K562 (cell line): ENCODE measurements around the gene PPP4R3B. TPM values are rescaled to one million over a fixed set of nuclear protein-coding genes. Genes with fewer than 3 reads are reported as not detected.

Experiments
- EGR1 ChIP-seq: fragments of 450-650 bp; conservative IDR thresholded peaks from 2 replicates; pipeline ENCODE4 v1.6.1; 2017; ENCODE audit warnings: mild to moderate bottlenecking
- GTF2E2 ChIP-seq: fragments of 200-800 bp; sonication (Bioruptor generic); IDR thresholded peaks from 2 replicates; pipeline ENCODE4 v1.6.1; 2016; ENCODE audit warnings: missing genetic modification characterization, missing compliant biosample characterization
- HCFC1 ChIP-seq: IDR thresholded peaks from 2 replicates; pipeline ENCODE4 v1.6.1; 2012; ENCODE audit warnings: low read depth, low read length, improper control_type of control experiment
- KDM5B ChIP-seq: fragments of 200-600 bp; sonication (generic); IDR thresholded peaks from 2 replicates; pipeline ENCODE4 v1.6.1; 2012; ENCODE audit warnings: low read depth, mild to moderate bottlenecking, moderate library complexity, low read length, control low read depth, inconsistent platforms; ENCODE audit not compliant: insufficient replicate concordance
- MAFG ChIP-seq: fragments of 450-650 bp; conservative IDR thresholded peaks from 2 replicates; pipeline ENCODE4 v1.6.1; 2016; ENCODE audit warnings: missing genetic modification characterization, missing compliant biosample characterization
- MYBL2 ChIP-seq, 2 experiments: fragments of 450-650 bp in 1 of 2; sonication (generic) in 1 of 2; formaldehyde crosslinking in 1 of 2; IDR thresholded peaks; 2 replicates each; pipeline versions ENCODE4 v1.6.1 to v1.8.1; 2017 to 2022; ENCODE audit warnings: borderline replicate concordance in 1 of 2, inconsistent platforms in 1 of 2, low read depth in 1 of 2, mild to moderate bottlenecking in 1 of 2, missing genetic modification reagents in 1 of 2, moderate library complexity in 1 of 2
- POLR2B ChIP-seq: fragments of 450-650 bp; IDR thresholded peaks from 2 replicates; pipeline ENCODE4 v1.6.1; 2018; ENCODE audit warnings: low read depth; ENCODE audit not compliant: partially characterized antibody
- SAP30 ChIP-seq: fragments of 200-600 bp; sonication (generic); IDR thresholded peaks from 2 replicates; pipeline ENCODE4 v1.6.1; 2012; ENCODE audit warnings: borderline replicate concordance, low read depth, mild to moderate bottlenecking, moderate library complexity, low read length, control low read depth, inconsistent platforms; ENCODE audit not compliant: insufficient read depth, poor library complexity, severe bottlenecking
- SRSF1 ChIP-seq: fragments of 200-400 bp; formaldehyde crosslinking; IDR thresholded peaks from 2 replicates; pipeline ENCODE4 v1.6.1; 2017; ENCODE audit warnings: mild to moderate bottlenecking, low read depth, low read length, moderate library complexity
- TARDBP ChIP-seq: fragments of 450-650 bp; IDR thresholded peaks from 2 replicates; pipeline ENCODE4 v1.6.1; 2016
- TFAM ChIP-seq: fragments of 250-450 bp; sonication (Bioruptor Pico); conservative IDR thresholded peaks from 2 replicates; pipeline ENCODE4 v1.5.0; 2021; ENCODE audit warnings: mild to moderate bottlenecking, moderate library complexity
- ZBTB7A ChIP-seq: IDR thresholded peaks from 2 replicates; pipeline ENCODE4 v1.6.1; 2011; ENCODE audit warnings: low read depth, mild to moderate bottlenecking, low read length, moderate library complexity, borderline replicate concordance; ENCODE audit not compliant: control insufficient read depth
- ZNF232 ChIP-seq: sonication (generic); formaldehyde crosslinking; IDR thresholded peaks from 2 replicates; pipeline ENCODE4 v1.8.0; 2022; ENCODE audit warnings: mild to moderate bottlenecking, missing genetic modification reagents
- ZNF3 ChIP-seq: fragments of 250-450 bp; sonication (Bioruptor Pico); IDR thresholded peaks from 2 replicates; pipeline ENCODE4 v1.5.0; 2021; ENCODE audit warnings: mild to moderate bottlenecking, moderate library complexity
- ZNF584 ChIP-seq: fragments of 200-800 bp; sonication (Bioruptor generic); IDR thresholded peaks from 2 replicates; pipeline ENCODE4 v1.6.1; 2016; ENCODE audit warnings: low read depth, mild to moderate bottlenecking, missing genetic modification characterization, missing compliant biosample characterization
- polyA plus RNA-seq, 8 experiments: library from polyadenylated mRNA; depleted of rRNA in 4 of 8; stranded (reverse) in 5 of 8; unstranded in 3 of 8; fragments of >200 nt; fragmentation: Nextera tagmentation in 2 of 8; fragmentation: Illumina TruSeq in 1 of 8; extraction: Ambion mirVana in 2 of 8; extraction: Trizol in 1 of 8; gene quantifications; 2 replicates each; pipeline versions ENCODE4 v1.2.1 to v1.2.3, GENCODE V29; 2011 to 2014; ENCODE audit warnings: inconsistent platforms in 1 of 8, missing spikeins in 1 of 8
- total RNA-seq, 7 experiments: library from RNA; depleted of rRNA in 6 of 7; stranded (reverse); fragments of >200 nt in 6 of 7; fragmentation: Illumina TruSeq in 2 of 7; extraction: Trizol in 2 of 7; gene quantifications; 2 replicates each; pipeline versions ENCODE4 v1.2.1 to v1.2.3, GENCODE V29; 2011 to 2021; ENCODE audit warnings: low replicate concordance in 1 of 7
- TF ChIP-seq, protein P1 (sequence below): fragments of 450-650 bp; formaldehyde crosslinking; IDR thresholded peaks from 2 replicates; pipeline ENCODE4 v1.4.0; 2020; ENCODE audit warnings: mild to moderate bottlenecking
- TF ChIP-seq, protein P2 (sequence below): sonication (generic); formaldehyde crosslinking; IDR thresholded peaks from 2 replicates; pipeline ENCODE4 v1.8.0; 2022; ENCODE audit warnings: missing genetic modification reagents, mild to moderate bottlenecking, moderate library complexity, borderline replicate concordance
- TF ChIP-seq, protein P3 (sequence below): fragments of 450-650 bp; formaldehyde crosslinking; IDR thresholded peaks from 2 replicates; pipeline ENCODE4 v1.4.0; 2020; ENCODE audit warnings: mild to moderate bottlenecking, moderate library complexity

The PPP4R3B gene
- total and polyA plus RNA-seq, 9 of the 15 experiments (the other 6 are each of a cell fraction or from before 2014, with no cell fraction given) = 13.2 to 59.2 (median 41.9) TPM

DNA sequence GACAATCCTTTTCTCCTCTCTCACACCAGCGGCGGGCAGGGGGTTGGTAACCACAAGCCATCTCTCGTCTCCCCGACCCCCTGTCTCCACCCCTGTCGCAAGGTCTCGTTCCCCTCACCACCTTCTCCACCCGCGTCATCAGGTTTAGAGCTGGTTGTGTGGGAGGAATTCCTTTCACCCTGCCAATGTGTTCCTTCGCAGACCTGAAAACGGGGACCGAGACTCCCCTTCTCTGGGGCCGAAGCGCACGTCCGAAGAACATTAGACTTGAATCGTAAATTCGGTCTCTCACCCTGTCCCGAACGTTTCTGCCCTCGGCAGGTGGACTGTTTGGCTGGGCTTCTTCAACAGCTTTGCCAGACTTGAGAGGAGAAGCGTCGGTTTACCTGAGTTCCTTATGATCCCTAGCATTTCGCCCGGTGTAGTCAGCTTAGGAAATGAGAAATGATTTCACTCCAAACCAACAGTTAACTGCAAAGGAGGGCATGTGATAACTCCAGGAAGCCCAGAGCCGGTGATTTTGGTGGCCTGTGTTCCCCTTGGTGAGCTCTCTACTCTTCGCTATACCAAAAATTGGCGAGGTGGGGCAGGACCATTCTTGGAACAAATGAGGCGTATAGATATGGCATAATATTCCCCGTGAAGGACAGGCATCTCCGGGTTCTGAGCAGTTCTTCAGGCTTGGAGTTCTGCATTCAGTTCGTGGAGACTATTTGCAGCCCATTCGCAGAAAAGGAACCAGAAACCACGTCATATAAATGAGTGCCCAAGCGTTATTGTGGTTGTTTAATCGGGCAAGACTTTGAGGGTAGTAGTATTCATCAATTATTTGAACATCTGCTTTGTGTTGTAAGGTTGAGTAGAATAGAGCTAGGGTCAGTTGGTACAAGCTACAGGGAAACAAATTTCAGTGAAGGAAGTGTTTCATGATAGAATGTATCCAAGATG, 97.2 kb downstream of the PPP4R3B start (continued):
- TF ChIP-seq SRSF1 (no peak), ZNF584 (CRISPR knock-in tag) (no peak), TARDBP (0 out of 2 replicates have a peak, but pooled peaks have one; percentile 17), GTF2E2 (tag) (0 out of 2 replicates have a peak, but pooled peaks have one; percentile 8), EGR1 (0 out of 2 replicates have a peak, but pooled peaks have one; percentile 36), HCFC1 (no peak), KDM5B (no peak), ZBTB7A (no peak), TFAM (no peak), ZNF232 (CRISPR knock-in tag) (no peak), MAFG (tag) (no peak), MYBL2 (IDR thresholded peaks at IDR 0.05; ENCODE audit: low read depth) (no peak), MYBL2 (CRISPR knock-in tag; IDR thresholded peaks at IDR 0.05; ENCODE audit: borderline replicate concordance) (no peak), POLR2B (no peak), ZNF3 (CRISPR knock-in tag) (no peak), SAP30 (peak; percentile 53)
- TF ChIP-seq, protein P1, sequence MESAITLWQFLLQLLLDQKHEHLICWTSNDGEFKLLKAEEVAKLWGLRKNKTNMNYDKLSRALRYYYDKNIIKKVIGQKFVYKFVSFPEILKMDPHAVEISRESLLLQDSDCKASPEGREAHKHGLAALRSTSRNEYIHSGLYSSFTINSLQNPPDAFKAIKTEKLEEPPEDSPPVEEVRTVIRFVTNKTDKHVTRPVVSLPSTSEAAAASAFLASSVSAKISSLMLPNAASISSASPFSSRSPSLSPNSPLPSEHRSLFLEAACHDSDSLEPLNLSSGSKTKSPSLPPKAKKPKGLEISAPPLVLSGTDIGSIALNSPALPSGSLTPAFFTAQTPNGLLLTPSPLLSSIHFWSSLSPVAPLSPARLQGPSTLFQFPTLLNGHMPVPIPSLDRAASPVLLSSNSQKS (CRISPR knock-in tag) = no peak
- TF ChIP-seq, protein P2, sequence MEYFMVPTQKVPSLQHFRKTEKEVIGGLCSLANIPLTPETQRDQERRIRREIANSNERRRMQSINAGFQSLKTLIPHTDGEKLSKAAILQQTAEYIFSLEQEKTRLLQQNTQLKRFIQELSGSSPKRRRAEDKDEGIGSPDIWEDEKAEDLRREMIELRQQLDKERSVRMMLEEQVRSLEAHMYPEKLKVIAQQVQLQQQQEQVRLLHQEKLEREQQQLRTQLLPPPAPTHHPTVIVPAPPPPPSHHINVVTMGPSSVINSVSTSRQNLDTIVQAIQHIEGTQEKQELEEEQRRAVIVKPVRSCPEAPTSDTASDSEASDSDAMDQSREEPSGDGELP (CRISPR knock-in tag) = no peak
- TF ChIP-seq, protein P3, sequence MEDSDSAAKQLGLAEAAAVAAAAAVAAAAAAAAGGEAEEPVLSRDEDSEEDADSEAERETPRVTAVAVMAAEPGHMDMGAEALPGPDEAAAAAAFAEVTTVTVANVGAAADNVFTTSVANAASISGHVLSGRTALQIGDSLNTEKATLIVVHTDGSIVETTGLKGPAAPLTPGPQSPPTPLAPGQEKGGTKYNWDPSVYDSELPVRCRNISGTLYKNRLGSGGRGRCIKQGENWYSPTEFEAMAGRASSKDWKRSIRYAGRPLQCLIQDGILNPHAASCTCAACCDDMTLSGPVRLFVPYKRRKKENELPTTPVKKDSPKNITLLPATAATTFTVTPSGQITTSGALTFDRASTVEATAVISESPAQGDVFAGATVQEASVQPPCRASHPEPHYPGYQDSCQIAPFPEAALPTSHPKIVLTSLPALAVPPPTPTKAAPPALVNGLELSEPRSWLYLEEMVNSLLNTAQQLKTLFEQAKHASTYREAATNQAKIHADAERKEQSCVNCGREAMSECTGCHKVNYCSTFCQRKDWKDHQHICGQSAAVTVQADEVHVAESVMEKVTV = no peak
